ENCODE data around the gene DNM1.

- TF ChIP-seq CTCF (IDR thresholded peaks at IDR 0.05), result no peak
- TF ChIP-seq POLR2A (IDR thresholded peaks at IDR 0.05), result no peak
Observed at GRCh38 chr9:128304136-128304970, 101.2 kb downstream of the DNM1 start.
